GM19035 (cell line): ENCODE results near the gene RFT1.

ENCODE experiments used
- ATAC-seq: cut with Tn5 transposase; IDR thresholded peaks from one replicate; pipeline ENCODE4 v1.9.1; 2021; ENCODE audit not compliant: unreplicated experiment

RFT1 gene

DNA sequence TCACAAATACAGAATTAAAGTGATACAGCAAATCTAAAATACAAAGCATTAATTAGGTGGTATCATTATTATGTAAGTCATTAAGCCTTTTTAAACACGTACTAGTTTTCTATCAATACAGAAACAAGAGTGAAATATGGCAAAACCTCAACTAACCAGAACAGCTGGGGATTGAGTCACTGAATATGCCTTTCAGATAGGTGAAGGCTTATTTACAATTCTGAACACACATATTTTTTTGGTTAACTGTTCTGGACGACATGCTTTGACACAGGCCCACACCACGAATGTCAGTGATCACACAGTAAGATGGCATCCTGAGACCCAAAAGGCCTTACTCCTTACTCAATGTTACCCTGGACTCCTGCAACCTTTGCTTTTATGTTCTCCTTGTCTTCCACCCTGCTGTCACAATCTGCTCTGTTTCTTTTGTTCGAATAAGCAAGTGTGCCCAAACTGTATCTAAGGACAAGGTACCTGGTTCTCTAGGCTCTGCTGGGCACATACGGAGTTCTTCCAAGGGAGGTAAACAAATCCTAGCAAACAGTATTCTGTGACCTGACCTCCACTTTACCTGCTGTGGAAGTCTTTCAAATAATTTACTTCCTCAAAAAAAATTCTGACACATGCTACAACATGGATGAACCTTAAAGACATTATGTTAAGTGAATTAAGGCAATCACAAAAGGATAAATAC, 91.4 kb downstream of the RFT1 start:
- ATAC-seq: no peak
